ENCODE data around the gene COX4I1. TPM values are rescaled to one million over a fixed set of nuclear protein-coding genes. Genes with fewer than 3 reads are reported as not detected.
A peak's percentile ranks its signal among the peaks of the same experiment; 100 is the strongest.
"Not testable (repeated sequence)": the region's sequence is repeated elsewhere in the genome, so short reads cannot be mapped to it uniquely, and the experiment has no call there.

The COX4I1 gene
- total and polyA plus RNA-seq, 7 donors: 627 to 1,800 (median 1,031) TPM

DNA sequence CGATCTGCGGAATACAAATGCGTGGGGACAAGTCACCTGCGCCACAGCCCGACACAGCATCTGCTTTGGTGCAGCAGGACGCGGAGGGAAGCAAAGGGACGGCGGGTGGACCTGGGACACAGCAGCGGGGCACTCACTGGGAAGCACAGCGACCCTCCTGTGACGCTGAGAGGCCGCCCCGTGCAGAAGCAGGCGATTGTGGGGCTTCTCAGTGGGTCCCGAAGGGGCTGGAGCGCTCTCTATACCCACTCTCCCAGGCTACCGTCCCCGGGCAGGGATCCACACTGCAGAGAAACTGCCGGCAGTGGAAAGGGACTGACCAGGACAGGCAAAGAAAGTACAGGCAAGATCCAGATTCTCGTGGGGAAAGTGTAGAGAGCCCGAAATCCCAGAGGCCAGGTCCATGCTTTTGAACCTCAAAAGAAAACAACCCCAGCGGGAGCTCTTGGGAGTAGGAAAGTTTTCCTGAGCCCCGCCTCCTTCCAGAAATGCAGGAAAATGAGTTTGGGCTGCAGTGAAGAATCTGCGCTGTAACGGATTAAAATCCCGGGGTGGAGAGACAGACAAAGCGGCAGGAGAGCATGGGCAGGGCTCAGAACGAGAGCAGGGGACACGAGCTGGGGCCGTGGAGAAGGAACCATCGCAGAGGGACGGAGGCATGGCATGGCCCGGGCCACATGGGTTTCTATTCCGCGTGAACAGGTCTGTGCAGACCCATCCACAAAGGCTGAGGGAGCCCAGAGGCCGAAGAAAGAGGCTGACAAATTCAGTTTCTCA, 12.7 kb downstream of the COX4I1 start:
- H3K9me3 ChIP-seq: no peaks in the 10 kb centered on the region
- TF ChIP-seq, protein P1, sequence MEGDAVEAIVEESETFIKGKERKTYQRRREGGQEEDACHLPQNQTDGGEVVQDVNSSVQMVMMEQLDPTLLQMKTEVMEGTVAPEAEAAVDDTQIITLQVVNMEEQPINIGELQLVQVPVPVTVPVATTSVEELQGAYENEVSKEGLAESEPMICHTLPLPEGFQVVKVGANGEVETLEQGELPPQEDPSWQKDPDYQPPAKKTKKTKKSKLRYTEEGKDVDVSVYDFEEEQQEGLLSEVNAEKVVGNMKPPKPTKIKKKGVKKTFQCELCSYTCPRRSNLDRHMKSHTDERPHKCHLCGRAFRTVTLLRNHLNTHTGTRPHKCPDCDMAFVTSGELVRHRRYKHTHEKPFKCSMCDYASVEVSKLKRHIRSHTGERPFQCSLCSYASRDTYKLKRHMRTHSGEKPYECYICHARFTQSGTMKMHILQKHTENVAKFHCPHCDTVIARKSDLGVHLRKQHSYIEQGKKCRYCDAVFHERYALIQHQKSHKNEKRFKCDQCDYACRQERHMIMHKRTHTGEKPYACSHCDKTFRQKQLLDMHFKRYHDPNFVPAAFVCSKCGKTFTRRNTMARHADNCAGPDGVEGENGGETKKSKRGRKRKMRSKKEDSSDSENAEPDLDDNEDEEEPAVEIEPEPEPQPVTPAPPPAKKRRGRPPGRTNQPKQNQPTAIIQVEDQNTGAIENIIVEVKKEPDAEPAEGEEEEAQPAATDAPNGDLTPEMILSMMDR (IDR thresholded peaks at IDR 0.05): no peak
- peaks cover 0 to 10% (median 2%) of the 10 kb centered on the region in 3 donors for H3K27me3 ChIP-seq (ENCODE audit: insufficient read depth in 3 of 3, low read length in 2 of 3)
- intact Hi-C loops (cut with DNase I): no loop called here
- no peak for DNase-seq
- ATAC-seq: peak in 1 of 4 donors; percentile 20
- no peaks in the 10 kb centered on the region for H3K4me1 ChIP-seq
- H3K27ac ChIP-seq: no peak overlapping the region
- peaks cover 0 to 2% of the 10 kb centered on the region in 2 donors for H3K36me3 ChIP-seq (ENCODE audit: insufficient read depth in 1 of 2, low read depth in 1 of 2)
- WGBS, 3 donors: 30 to 35% (median 32%) methylated on average over 36 to 37 of the region's 37 CpGs
- H3K4me3 ChIP-seq: no peak overlapping the region

DNA sequence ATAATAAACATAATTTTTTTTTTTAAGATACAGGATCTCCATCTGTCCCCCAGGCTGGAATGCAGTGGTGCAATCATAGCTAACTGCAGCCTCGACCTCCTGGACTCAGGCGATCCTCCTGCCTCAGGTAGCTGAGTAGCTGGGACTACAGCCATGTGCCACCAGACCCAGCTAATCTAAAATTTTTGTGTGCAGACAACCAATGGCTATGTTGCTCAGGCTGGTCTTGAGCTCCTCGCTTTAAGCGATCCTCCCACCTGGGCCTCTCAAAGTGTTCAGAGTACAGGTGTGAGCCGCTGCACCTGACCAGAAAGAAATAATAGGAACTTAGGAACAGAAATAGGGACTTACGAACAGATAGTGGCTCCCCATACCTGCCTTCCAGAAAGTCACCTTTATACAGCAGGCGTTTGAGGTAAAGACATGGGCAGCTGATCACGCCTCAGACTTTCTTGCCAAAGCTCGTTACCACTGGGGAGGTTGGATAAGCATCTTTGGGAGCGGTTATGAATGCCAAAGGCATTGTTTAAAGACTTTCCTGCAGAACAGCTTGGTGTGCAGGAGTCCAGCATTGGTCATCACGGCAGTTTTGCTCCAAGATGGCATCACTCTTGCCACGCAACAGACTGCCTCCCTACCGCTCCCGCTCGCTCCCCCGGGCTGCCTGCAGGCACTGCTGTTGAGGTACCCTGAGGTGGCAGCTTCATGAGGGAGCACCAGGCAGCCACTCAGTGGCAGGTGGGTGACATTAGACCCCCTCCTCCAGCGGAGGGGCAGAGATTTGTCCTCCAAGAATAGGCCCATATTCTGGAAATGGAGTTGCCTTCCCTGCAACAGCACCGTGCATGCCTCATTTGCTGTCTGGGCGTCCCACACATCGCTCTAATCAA, 13.6 kb downstream of the COX4I1 start:
- Histone ChIP-seq H3K4me1 (no peaks in the 10 kb centered on the region), H3K27ac (no peak overlapping the region), H3K27me3 (ENCODE audit: insufficient read depth in 3 of 3, low read length in 2 of 3) (peaks cover 0 to 19% (median 2%) of the 10 kb centered on the region in 3 donors), H3K4me3 (no peak overlapping the region), H3K9me3 (no peaks in the 10 kb centered on the region), H3K36me3 (ENCODE audit: insufficient read depth in 1 of 2, low read depth in 1 of 2) (no peaks in the 10 kb centered on the region)
- intact Hi-C loops (cut with DNase I): no loop called here
- ATAC-seq (no peak), DNase-seq (no peak)
- TF ChIP-seq, protein P1 (IDR thresholded peaks at IDR 0.05): no peak
- WGBS, 3 donors: 77 to 82% (median 80%) methylated on average over 20 of the region's 20 CpGs

DNA sequence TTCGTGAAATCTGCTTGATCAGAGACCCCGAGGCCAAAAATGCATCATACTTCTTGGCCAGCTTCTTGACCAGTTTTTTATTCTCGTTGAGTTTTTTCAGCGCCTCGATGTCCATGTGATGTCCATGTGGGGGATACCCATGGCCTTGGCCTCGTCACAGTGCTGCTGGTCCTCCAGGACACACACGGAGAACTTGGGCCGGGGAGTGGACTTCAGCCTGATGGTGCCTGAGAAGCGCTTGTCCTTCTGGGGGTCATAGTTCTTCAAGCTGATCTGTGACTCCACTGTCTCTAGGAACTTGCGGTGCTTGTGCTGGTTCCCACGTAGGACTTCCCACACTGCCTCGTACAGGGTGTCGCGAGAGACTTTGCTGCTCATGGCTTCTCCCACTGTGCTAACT, 16.7 kb downstream of the COX4I1 start:
- no peaks in the 10 kb centered on the region for H3K36me3 ChIP-seq (ENCODE audit: insufficient read depth in 1 of 2, low read depth in 1 of 2)
- TF ChIP-seq, protein P1 (IDR thresholded peaks at IDR 0.05): no peak
- H3K9me3 ChIP-seq: no peaks in the 10 kb centered on the region
- no peaks in the 10 kb centered on the region for H3K4me1 ChIP-seq
- no peak overlapping the region for H3K4me3 ChIP-seq
- 89 to 92% (median 90%) methylated on average over 14 of the region's 14 CpGs for WGBS, 3 donors
- intact Hi-C loops (cut with DNase I): no loop called here
- ATAC-seq (no peak), DNase-seq (no peak)
- H3K27me3 ChIP-seq (ENCODE audit: insufficient read depth in 3 of 3, low read length in 2 of 3): peaks cover 0 to 28% (median 2%) of the 10 kb centered on the region in 3 donors
- H3K27ac ChIP-seq: no peak overlapping the region

DNA sequence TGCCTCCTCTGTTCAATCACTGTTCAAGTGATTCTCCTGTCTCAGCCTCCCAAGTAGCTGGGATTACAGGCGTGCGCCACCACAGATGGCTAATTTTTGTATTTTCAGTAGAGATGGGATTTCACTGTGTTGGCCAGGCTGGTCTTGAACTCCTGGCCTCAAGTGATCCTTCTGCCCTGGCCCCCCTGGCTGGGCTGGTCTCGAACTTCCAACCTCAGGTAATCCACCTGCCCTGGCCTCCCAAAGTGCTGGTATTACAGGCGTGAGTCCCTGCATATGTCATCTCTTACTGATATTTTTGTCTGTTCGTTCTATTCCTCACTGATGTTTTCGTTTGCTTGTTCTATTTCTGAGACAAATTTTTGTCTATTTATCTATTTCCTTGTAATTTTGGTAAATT, 17.7 kb downstream of the COX4I1 start:
- H3K36me3 ChIP-seq (ENCODE audit: insufficient read depth in 1 of 2, low read depth in 1 of 2); intact Hi-C loops (cut with DNase I); H3K9me3 ChIP-seq; H3K4me3 ChIP-seq; H3K4me1 ChIP-seq; ATAC-seq; DNase-seq; H3K27ac ChIP-seq: not testable (repeated sequence)
- H3K27me3 ChIP-seq (ENCODE audit: insufficient read depth in 3 of 3, low read length in 2 of 3): peaks cover 0 to 26% (median 2%) of the 10 kb centered on the region in 3 donors
- 77 to 84% (median 78%) methylated on average over 6 of the region's 6 CpGs for WGBS, 3 donors

DNA sequence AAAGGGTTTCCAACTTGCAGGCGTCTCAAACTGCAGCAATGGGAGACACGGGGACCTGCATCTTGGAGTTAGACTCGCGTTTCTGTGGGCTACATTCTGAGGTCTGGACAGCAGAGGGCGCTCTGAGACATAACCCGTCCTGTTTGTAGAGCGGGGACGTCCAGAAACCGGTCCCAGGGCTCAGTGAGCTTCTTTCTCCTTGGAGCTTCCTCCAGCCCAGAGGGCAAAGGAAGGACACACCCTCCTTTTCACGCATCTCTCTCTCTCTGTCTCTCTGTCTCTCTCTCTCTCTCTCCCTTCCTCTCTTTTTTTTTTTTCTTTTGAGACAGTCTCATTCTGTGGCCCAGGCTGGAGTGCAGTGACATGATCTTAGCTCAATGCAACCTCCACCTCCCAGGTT, 19.8 kb downstream of the COX4I1 start:
- intact Hi-C loops (cut with DNase I): no loop called here
- TF ChIP-seq, protein P1 (IDR thresholded peaks at IDR 0.05): peak; percentile 50
- Histone ChIP-seq H3K27ac (no peak overlapping the region), H3K4me3 (no peak overlapping the region), H3K36me3 (ENCODE audit: insufficient read depth in 1 of 2, low read depth in 1 of 2) (no peaks in the 10 kb centered on the region), H3K9me3 (no peaks in the 10 kb centered on the region), H3K4me1 (no peaks in the 10 kb centered on the region), H3K27me3 (ENCODE audit: insufficient read depth in 3 of 3, low read length in 2 of 3) (peaks cover 0 to 32% (median 2%) of the 10 kb centered on the region in 3 donors)
- 1 to 4% (median 2%) methylated on average over 10 of the region's 10 CpGs for WGBS, 3 donors
- peak; percentile 77 to 86 for DNase-seq
- ATAC-seq: peak in 3 of 4 donors; percentile 40 to 56 (median 51)
